Measurements from ENCODE around the gene FAM81A.
"Not testable (repeated sequence)": the region's sequence is repeated elsewhere in the genome, so short reads cannot be mapped to it uniquely, and the experiment has no call there.

The FAM81A gene

DNA sequence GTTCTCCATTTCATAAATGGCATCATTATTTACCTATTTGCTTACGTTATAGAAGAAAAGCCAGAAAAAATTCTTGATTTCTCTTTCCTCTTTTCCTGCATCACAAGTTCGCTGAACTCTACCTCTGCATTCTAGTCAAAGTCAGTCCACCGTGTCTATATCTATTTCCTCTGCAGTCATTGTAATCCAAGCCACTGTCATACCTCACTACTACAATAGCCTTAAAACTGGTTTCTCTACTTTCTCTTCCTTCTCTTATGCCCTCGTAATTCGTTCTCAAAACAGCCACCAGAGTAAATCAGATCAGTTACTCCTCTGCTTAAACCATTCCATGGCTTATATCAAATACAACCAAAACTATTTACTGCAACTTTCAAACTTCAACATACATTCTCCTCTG is 13.4 kb upstream of the FAM81A start:
- no peaks in the 10 kb centered on the region for H3K79me2 ChIP-seq (ENCODE audit: control insufficient read depth, insufficient read depth, low read length, poor library complexity)
- no peak overlapping the region for H3K4ac ChIP-seq (ENCODE audit: low read depth, low read length)
- H3K9ac ChIP-seq (ENCODE audit: low read length), result no peak overlapping the region
- no peak overlapping the region for H3K14ac ChIP-seq (ENCODE audit: low read length)
- no peak overlapping the region for H2AFZ ChIP-seq (ENCODE audit: insufficient read depth, low read length, poor library complexity)
- no peak overlapping the region for H2BK12ac ChIP-seq (ENCODE audit: low read length)
- no peak overlapping the region for H3K4me3 ChIP-seq (ENCODE audit: low read depth, low read length)
- no peak overlapping the region for H4K8ac ChIP-seq (ENCODE audit: low read depth, low read length)
- no peaks in the 10 kb centered on the region for H3K79me1 ChIP-seq (ENCODE audit: low read length)
- no peaks in the 10 kb centered on the region for H3K4me1 ChIP-seq (ENCODE audit: control insufficient read depth in 1 of 2, insufficient read depth in 2 of 2, low read length in 2 of 2)
- H2BK120ac ChIP-seq (ENCODE audit: insufficient read depth, low read length, poor library complexity), result no peak overlapping the region
- WGBS (ENCODE audit: extremely low coverage, insufficient coverage, insufficient read length), result no CpG with 5 or more reads among the region's 5 CpGs
- no peak overlapping the region for H4K12ac ChIP-seq (ENCODE audit: low read depth, low read length)
- peak in 1 of 2 donors; percentile 53 for DNase-seq
- no peak overlapping the region for H3K23ac ChIP-seq (ENCODE audit: low read length)
- H3K9me3 ChIP-seq (ENCODE audit: insufficient read depth, low read depth, low read length), result no peaks in the 10 kb centered on the region
- no peak overlapping the region for H3K18ac ChIP-seq (ENCODE audit: low read length)
- no peaks in the 10 kb centered on the region for H3K36me3 ChIP-seq (ENCODE audit: control insufficient read depth in 1 of 2, insufficient read depth in 2 of 2, low read length in 2 of 2)
- no peak overlapping the region for H3K27ac ChIP-seq (ENCODE audit: low read depth, low read length)
- no peak overlapping the region for H2AK5ac ChIP-seq (ENCODE audit: low read length)
- no peak overlapping the region for H3K4me2 ChIP-seq (ENCODE audit: low read length)
- no peak overlapping the region for H4K91ac ChIP-seq (ENCODE audit: low read depth, low read length)
- no peaks in the 10 kb centered on the region for H3K27me3 ChIP-seq (ENCODE audit: insufficient read depth, low read length)
- no peak overlapping the region for H2BK5ac ChIP-seq (ENCODE audit: low read depth, low read length, poor library complexity)

DNA sequence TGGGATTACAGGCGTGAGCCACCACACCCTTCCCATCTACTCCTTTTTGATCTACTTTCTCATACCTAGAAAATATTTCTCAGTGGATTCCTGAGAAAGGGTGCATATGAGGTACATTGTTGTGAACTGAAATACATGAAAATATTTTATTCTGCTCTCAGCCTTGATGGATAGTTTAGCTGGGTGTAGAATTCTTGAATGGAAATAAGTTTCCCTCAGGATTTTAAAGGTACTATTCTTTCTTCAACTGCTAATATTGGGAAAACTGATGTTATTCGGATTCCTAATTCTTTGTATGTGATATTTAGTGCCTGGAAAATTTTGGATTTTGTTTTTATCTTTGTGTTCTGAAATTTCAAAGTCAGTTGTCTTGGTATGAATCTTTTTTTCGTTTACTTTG is 9.1 kb upstream of the FAM81A start:
- H3K79me1 ChIP-seq (ENCODE audit: low read length); H3K9ac ChIP-seq (ENCODE audit: low read length); H3K14ac ChIP-seq (ENCODE audit: low read length); H3K36me3 ChIP-seq (ENCODE audit: control insufficient read depth in 1 of 2, insufficient read depth in 2 of 2, low read length in 2 of 2); H3K4me3 ChIP-seq (ENCODE audit: low read depth, low read length); H3K4ac ChIP-seq (ENCODE audit: low read depth, low read length); H2BK120ac ChIP-seq (ENCODE audit: insufficient read depth, low read length, poor library complexity); H4K91ac ChIP-seq (ENCODE audit: low read depth, low read length); H3K18ac ChIP-seq (ENCODE audit: low read length); H3K9me3 ChIP-seq (ENCODE audit: insufficient read depth, low read depth, low read length); H4K12ac ChIP-seq (ENCODE audit: low read depth, low read length); H3K79me2 ChIP-seq (ENCODE audit: control insufficient read depth, insufficient read depth, low read length, poor library complexity); H2BK12ac ChIP-seq (ENCODE audit: low read length); H2BK5ac ChIP-seq (ENCODE audit: low read depth, low read length, poor library complexity); H3K4me1 ChIP-seq (ENCODE audit: control insufficient read depth in 1 of 2, insufficient read depth in 2 of 2, low read length in 2 of 2); H2AFZ ChIP-seq (ENCODE audit: insufficient read depth, low read length, poor library complexity); H3K4me2 ChIP-seq (ENCODE audit: low read length); H2AK5ac ChIP-seq (ENCODE audit: low read length); H4K8ac ChIP-seq (ENCODE audit: low read depth, low read length); H3K27me3 ChIP-seq (ENCODE audit: insufficient read depth, low read length); H3K27ac ChIP-seq (ENCODE audit: low read depth, low read length); H3K23ac ChIP-seq (ENCODE audit: low read length); DNase-seq: not testable (repeated sequence)
- no CpG with 5 or more reads among the region's 3 CpGs for WGBS (ENCODE audit: extremely low coverage, insufficient coverage, insufficient read length)

DNA sequence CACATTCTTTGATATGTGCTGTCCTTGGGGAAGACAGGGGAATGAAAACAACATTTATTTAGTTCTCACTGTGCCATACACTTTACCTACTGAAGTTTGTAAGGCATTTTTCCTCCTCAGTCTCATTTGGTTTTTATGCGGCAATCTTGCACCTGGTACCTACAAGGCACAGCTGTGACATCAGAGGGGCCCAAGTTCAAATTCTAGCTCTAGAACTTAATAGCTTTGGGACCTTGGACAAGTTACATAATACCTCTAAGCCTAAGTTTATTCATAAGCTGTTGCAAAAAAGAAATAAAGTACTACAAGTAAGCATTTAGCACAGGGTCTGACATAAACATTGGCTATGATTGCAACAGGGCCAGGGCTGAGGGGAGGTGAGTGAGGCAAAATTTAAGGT is 5.6 kb upstream of the FAM81A start:
- Histone ChIP-seq H2BK5ac (ENCODE audit: low read depth, low read length, poor library complexity) (no peak overlapping the region), H3K36me3 (ENCODE audit: control insufficient read depth in 1 of 2, insufficient read depth in 2 of 2, low read length in 2 of 2) (no peaks in the 10 kb centered on the region), H4K8ac (ENCODE audit: low read depth, low read length) (no peak overlapping the region), H3K9me3 (ENCODE audit: insufficient read depth, low read depth, low read length) (peaks cover under 1% of the 10 kb centered on the region), H3K18ac (ENCODE audit: low read length) (no peak overlapping the region), H2BK12ac (ENCODE audit: low read length) (no peak overlapping the region), H2BK120ac (ENCODE audit: insufficient read depth, low read length, poor library complexity) (no peak overlapping the region), H2AFZ (ENCODE audit: insufficient read depth, low read length, poor library complexity) (no peak overlapping the region), H3K4me1 (ENCODE audit: control insufficient read depth in 1 of 2, insufficient read depth in 2 of 2, low read length in 2 of 2) (peaks cover 1 to 2% of the 10 kb centered on the region in 2 experiments), H3K4me3 (ENCODE audit: low read depth, low read length) (no peak overlapping the region), H3K79me2 (ENCODE audit: control insufficient read depth, insufficient read depth, low read length, poor library complexity) (no peaks in the 10 kb centered on the region), H3K4ac (ENCODE audit: low read depth, low read length) (no peak overlapping the region), H3K23ac (ENCODE audit: low read length) (no peak overlapping the region), H3K4me2 (ENCODE audit: low read length) (no peak overlapping the region), H4K91ac (ENCODE audit: low read depth, low read length) (no peak overlapping the region), H3K79me1 (ENCODE audit: low read length) (no peaks in the 10 kb centered on the region), H3K14ac (ENCODE audit: low read length) (no peak overlapping the region), H2AK5ac (ENCODE audit: low read length) (no peak overlapping the region), H4K12ac (ENCODE audit: low read depth, low read length) (no peak overlapping the region), H3K9ac (ENCODE audit: low read length) (no peak overlapping the region), H3K27ac (ENCODE audit: low read depth, low read length) (no peak overlapping the region), H3K27me3 (ENCODE audit: insufficient read depth, low read length) (peaks cover 14% of the 10 kb centered on the region)
- DNase-seq, result no peak
- no CpG with 5 or more reads among the region's 1 CpG for WGBS (ENCODE audit: extremely low coverage, insufficient coverage, insufficient read length)

DNA sequence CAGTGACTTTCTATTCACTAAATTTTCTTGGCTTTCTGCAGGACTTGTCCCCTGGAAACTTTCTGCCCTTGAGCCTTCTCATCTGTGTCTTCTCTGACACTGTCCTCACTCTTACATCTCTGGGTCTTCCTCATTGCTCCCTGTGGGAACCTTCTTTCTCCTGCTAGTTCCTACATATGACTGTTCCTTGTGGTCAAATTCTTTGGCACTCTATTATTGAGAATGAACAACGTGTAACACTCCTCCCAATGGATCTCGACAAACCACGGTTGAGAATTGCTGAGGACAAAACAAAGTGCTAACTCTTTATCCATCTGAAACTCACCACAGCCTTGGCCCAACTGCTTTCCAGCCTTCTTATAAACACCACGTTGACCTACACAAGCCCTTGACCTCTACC is 3.5 kb upstream of the FAM81A start:
- no peak overlapping the region for H4K12ac ChIP-seq (ENCODE audit: low read depth, low read length)
- H3K4me1 ChIP-seq (ENCODE audit: control insufficient read depth in 1 of 2, insufficient read depth in 2 of 2, low read length in 2 of 2), result peaks cover 8 to 10% of the 10 kb centered on the region in 2 experiments
- H2AK5ac ChIP-seq (ENCODE audit: low read length), result no peak overlapping the region
- no CpG with 5 or more reads among the region's 4 CpGs for WGBS (ENCODE audit: extremely low coverage, insufficient coverage, insufficient read length)
- no peak overlapping the region for H3K27ac ChIP-seq (ENCODE audit: low read depth, low read length)
- H4K8ac ChIP-seq (ENCODE audit: low read depth, low read length), result no peak overlapping the region
- no peak overlapping the region for H4K91ac ChIP-seq (ENCODE audit: low read depth, low read length)
- H3K9me3 ChIP-seq (ENCODE audit: insufficient read depth, low read depth, low read length), result peaks cover 4% of the 10 kb centered on the region
- H3K4me3 ChIP-seq (ENCODE audit: low read depth, low read length), result no peak overlapping the region
- no peak overlapping the region for H3K4me2 ChIP-seq (ENCODE audit: low read length)
- no peak overlapping the region for H2BK120ac ChIP-seq (ENCODE audit: insufficient read depth, low read length, poor library complexity)
- no peak overlapping the region for H2AFZ ChIP-seq (ENCODE audit: insufficient read depth, low read length, poor library complexity)
- DNase-seq, result no peak
- H3K36me3 ChIP-seq (ENCODE audit: control insufficient read depth in 1 of 2, insufficient read depth in 2 of 2, low read length in 2 of 2), result no peaks in the 10 kb centered on the region
- H3K14ac ChIP-seq (ENCODE audit: low read length), result no peak overlapping the region
- H3K27me3 ChIP-seq (ENCODE audit: insufficient read depth, low read length), result peaks cover 28% of the 10 kb centered on the region
- H3K4ac ChIP-seq (ENCODE audit: low read depth, low read length), result no peak overlapping the region
- H3K79me2 ChIP-seq (ENCODE audit: control insufficient read depth, insufficient read depth, low read length, poor library complexity), result no peaks in the 10 kb centered on the region
- no peak overlapping the region for H3K23ac ChIP-seq (ENCODE audit: low read length)
- no peaks in the 10 kb centered on the region for H3K79me1 ChIP-seq (ENCODE audit: low read length)
- no peak overlapping the region for H2BK5ac ChIP-seq (ENCODE audit: low read depth, low read length, poor library complexity)
- H3K9ac ChIP-seq (ENCODE audit: low read length), result no peak overlapping the region
- no peak overlapping the region for H3K18ac ChIP-seq (ENCODE audit: low read length)
- H2BK12ac ChIP-seq (ENCODE audit: low read length), result no peak overlapping the region
